ENCODE data around the gene THADA.

DNA sequence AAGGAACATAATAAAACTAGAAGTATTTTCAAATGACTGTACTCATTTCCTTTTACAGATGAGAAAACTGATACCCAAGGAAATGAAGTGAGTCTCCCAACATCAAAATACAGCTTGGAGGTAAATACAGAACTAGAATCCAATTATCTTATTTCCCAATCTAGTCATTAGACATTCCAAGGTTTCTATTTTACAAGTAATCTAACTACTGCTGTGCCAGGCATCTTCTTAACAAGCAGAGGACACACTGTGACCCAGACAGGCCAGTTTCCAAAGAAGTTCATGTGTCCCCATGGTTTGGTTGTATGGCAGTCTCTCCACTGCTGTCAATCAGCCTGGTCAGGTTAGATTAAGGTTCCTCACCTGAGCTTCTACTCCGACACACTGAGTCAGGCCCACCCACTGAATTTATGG is 143.5 kb downstream of the THADA start:
- no peak for TF ChIP-seq EZH2 (IDR thresholded peaks at IDR 0.05; ENCODE audit: borderline replicate concordance, low read depth, low read length, severe bottlenecking)
- TF ChIP-seq, protein P1, sequence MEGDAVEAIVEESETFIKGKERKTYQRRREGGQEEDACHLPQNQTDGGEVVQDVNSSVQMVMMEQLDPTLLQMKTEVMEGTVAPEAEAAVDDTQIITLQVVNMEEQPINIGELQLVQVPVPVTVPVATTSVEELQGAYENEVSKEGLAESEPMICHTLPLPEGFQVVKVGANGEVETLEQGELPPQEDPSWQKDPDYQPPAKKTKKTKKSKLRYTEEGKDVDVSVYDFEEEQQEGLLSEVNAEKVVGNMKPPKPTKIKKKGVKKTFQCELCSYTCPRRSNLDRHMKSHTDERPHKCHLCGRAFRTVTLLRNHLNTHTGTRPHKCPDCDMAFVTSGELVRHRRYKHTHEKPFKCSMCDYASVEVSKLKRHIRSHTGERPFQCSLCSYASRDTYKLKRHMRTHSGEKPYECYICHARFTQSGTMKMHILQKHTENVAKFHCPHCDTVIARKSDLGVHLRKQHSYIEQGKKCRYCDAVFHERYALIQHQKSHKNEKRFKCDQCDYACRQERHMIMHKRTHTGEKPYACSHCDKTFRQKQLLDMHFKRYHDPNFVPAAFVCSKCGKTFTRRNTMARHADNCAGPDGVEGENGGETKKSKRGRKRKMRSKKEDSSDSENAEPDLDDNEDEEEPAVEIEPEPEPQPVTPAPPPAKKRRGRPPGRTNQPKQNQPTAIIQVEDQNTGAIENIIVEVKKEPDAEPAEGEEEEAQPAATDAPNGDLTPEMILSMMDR (IDR thresholded peaks at IDR 0.05; ENCODE audit: borderline replicate concordance, extremely low read depth, low read length, poor library complexity, severe bottlenecking), result no peak
